ENCODE data around the gene DROSHA. TPM values are rescaled to one million over a fixed set of nuclear protein-coding genes. Genes with fewer than 3 reads are reported as not detected.

The DROSHA gene
- total and polyA plus RNA-seq, 2 of the 8 experiments (the other 6 are each of a cell fraction or from before 2014, with no cell fraction given) = 65.9 to 122 TPM

DNA sequence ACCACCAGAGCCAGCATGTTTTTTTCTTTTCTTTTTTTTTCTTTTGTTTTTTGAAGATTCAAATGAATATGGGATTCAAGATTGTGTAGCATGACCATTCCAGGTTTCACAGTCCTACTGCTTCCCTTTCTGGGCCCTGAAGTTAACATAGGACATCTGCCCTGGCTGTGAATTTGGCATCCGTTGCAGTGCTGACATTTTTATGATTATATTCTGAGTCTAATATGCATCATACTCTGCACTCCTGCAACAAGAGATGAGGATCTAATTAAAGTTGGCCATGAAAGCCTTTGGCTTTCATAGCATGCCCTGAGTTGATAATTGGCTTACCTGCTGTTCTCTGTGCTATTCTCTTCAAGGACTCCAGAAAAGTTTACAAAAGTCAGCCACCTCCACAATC, 30.1 kb upstream of the DROSHA start:
- H3K79me2 ChIP-seq (ENCODE audit: control insufficient read depth in 1 of 2, insufficient read depth in 2 of 2, low read length in 2 of 2) = no peaks in the 10 kb centered on the region
- no peak overlapping the region for H4K5ac ChIP-seq (ENCODE audit: insufficient read length, low read depth, low read length)
- no peak overlapping the region for H3K14ac ChIP-seq (ENCODE audit: insufficient read length)
- no peak overlapping the region for H2BK5ac ChIP-seq (ENCODE audit: low read depth, low read length)
- no peak overlapping the region for H3K4ac ChIP-seq (replicated peaks; ENCODE audit: insufficient read length, low read depth, low read length)
- no peak overlapping the region for H3K23ac ChIP-seq (ENCODE audit: insufficient read length)
- CTCF ChIA-PET (ENCODE audit: partially characterized antibody) = interaction anchor here (0.7 kb wide), 1 partner anchor 331 kb away, joined by 4 read pairs; no protein-coding TSS in a partner anchor
- H2AFZ ChIP-seq (ENCODE audit: low read length) = no peak overlapping the region
- H3K36me3 ChIP-seq (ENCODE audit: control insufficient read depth in 2 of 4, insufficient read depth in 4 of 4, low read length in 3 of 4) = no peaks in the 10 kb centered on the region
- no peak overlapping the region for H3K18ac ChIP-seq (ENCODE audit: extremely low read depth, low read length)
- H3K23me2 ChIP-seq (ENCODE audit: low read depth, low read length) = no peaks in the 10 kb centered on the region
- FAIRE-seq = no peak
- no peak overlapping the region for H4K8ac ChIP-seq (ENCODE audit: extremely low read depth, insufficient read depth, low read length)
- H2BK12ac ChIP-seq (ENCODE audit: low read depth, low read length) = no peak overlapping the region
- no peak overlapping the region for H2BK20ac ChIP-seq (ENCODE audit: low read length)
- H3K9me3 ChIP-seq (ENCODE audit: insufficient read depth in 2 of 2, low read depth in 1 of 2, low read length in 1 of 2) = peaks cover 8 to 9% of the 10 kb centered on the region in 2 experiments; a peak in 2 of 4 replicates
- no peaks in the 10 kb centered on the region for H3K4me1 ChIP-seq (replicated peaks in 1 of 4; ENCODE audit: control insufficient read depth in 3 of 4, insufficient read depth in 4 of 4, low read length in 3 of 4)
- TF ChIP-seq EP300 (IDR thresholded peaks at IDR 0.05; ENCODE audit: borderline replicate concordance in 1 of 2, low read depth in 2 of 2, low read length in 2 of 2) = no peak
- TF ChIP-seq HDAC6 (IDR thresholded peaks at IDR 0.05; ENCODE audit: low read depth, low read length) = no peak
- no peak for TF ChIP-seq CHD1 (IDR thresholded peaks at IDR 0.05; ENCODE audit: low read depth, low read length)
- no peak for TF ChIP-seq NANOG (IDR thresholded peaks at IDR 0.05; ENCODE audit: insufficient read depth, low read depth, low read length, poor library complexity, severe bottlenecking)
- no peak for TF ChIP-seq CBX5 (IDR thresholded peaks at IDR 0.05; ENCODE audit: low read depth, low read length)
- TF ChIP-seq SAP30 (IDR thresholded peaks at IDR 0.05; ENCODE audit: insufficient read depth, insufficient replicate concordance, low read length) = no peak
- no peak for TF ChIP-seq SIRT6 (IDR thresholded peaks at IDR 0.05; ENCODE audit: low read length)
- TF ChIP-seq SP2 (IDR thresholded peaks at IDR 0.05; ENCODE audit: low read length) = no peak
- no peak for TF ChIP-seq RFX5 (IDR thresholded peaks at IDR 0.05; ENCODE audit: borderline replicate concordance, low read depth, low read length)
- no peak for TF ChIP-seq HDAC2 (IDR thresholded peaks at IDR 0.05; ENCODE audit: borderline replicate concordance in 1 of 2, low read depth in 2 of 2, low read length in 2 of 2)
- no peak for TF ChIP-seq BACH1 (IDR thresholded peaks at IDR 0.05; ENCODE audit: low read length)
- H3K27ac ChIP-seq (ENCODE audit: low read depth, low read length) = no peak overlapping the region
- WGBS, 2 experiments (ENCODE audit: extremely low coverage in 1 of 2, insufficient coverage in 1 of 2, insufficient read length in 1 of 2, insufficient replicate concordance in 2 of 2, low coverage in 1 of 2, low lambda C conversion rate in 2 of 2, missing lambda C conversion rate in 1 of 2) = 85% methylated on average over 1 of the region's 1 CpG; no CpG with 5 or more reads in 1 of the 2 experiments
- H3K79me1 ChIP-seq (ENCODE audit: low read depth, low read length) = no peaks in the 10 kb centered on the region
- H3K56ac ChIP-seq (replicated peaks; ENCODE audit: insufficient read length, low read depth, low read length) = no peak overlapping the region
- H4K91ac ChIP-seq (replicated peaks; ENCODE audit: insufficient read length, low read length) = no peak overlapping the region
- no peak overlapping the region for H2BK15ac ChIP-seq (ENCODE audit: low read length)
- POLR2A ChIA-PET (ENCODE audit: partially characterized antibody) = no interaction called here
- H4K20me1 ChIP-seq (replicated peaks in 1 of 2; ENCODE audit: control insufficient read depth in 1 of 2, insufficient read depth in 2 of 2, low read length in 2 of 2) = no peaks in the 10 kb centered on the region
- DNase-seq (ENCODE audit: low read depth in 1 of 2, low spot score in 2 of 2) = no peak
- H3K4me2 ChIP-seq (ENCODE audit: insufficient read depth in 1 of 2, low read depth in 2 of 2, low read length in 2 of 2) = no peak overlapping the region
- no peak overlapping the region for H3K4me3 ChIP-seq (ENCODE audit: extremely low read depth in 1 of 4, insufficient read depth in 2 of 4, low read depth in 3 of 4, low read length in 4 of 4)
- no peak overlapping the region for H2AK5ac ChIP-seq (ENCODE audit: low read depth, low read length)
- H3K9ac ChIP-seq (replicated peaks in 1 of 4; ENCODE audit: extremely low read depth in 1 of 4, low read depth in 3 of 4, low read length in 3 of 4) = no peak overlapping the region
- no peaks in the 10 kb centered on the region for H3K27me3 ChIP-seq (replicated peaks in 1 of 4; ENCODE audit: control insufficient read depth in 3 of 4, extremely low read depth in 1 of 4, insufficient read depth in 3 of 4, low read length in 3 of 4)
- no peak overlapping the region for H2BK120ac ChIP-seq (replicated peaks; ENCODE audit: low read depth, low read length)

Data from H1 (cell line).